Esophagus squamous epithelium (tissue), 5 donors: Measurements from ENCODE around the gene MICAL3. TPM values are rescaled to one million over a fixed set of nuclear protein-coding genes. Genes with fewer than 3 reads are reported as not detected.
A peak's percentile ranks its signal among the peaks of the same experiment; 100 is the strongest.

Experiments used
- DNase-seq: peaks from one replicate; lab custom pipeline; 2025; lab: John Stamatoyannopoulos, UW
- H3K27ac ChIP-seq, 4 donors: fragments of 200-600 bp; sonication (generic); one replicate each; pipeline ENCODE4 v1.5.1; 2016 to 2019; ENCODE audit warnings: mild to moderate bottlenecking in 1 of 4
- H3K27me3 ChIP-seq, 4 donors: fragments of 200-600 bp; sonication (generic); 1 replicate in 3 of 4; 2 replicates in 1 of 4; pipeline versions ENCODE4 v1.5.1 to v1.6.0; 2017 to 2021; ENCODE audit warnings: antibody characterized with exemption in 1 of 4
- H3K36me3 ChIP-seq, 3 donors: fragments of 200-600 bp; sonication (generic); one replicate each; pipeline ENCODE4 v1.5.1; 2016 to 2019
- H3K4me1 ChIP-seq, 3 donors: fragments of 200-600 bp; sonication (generic); one replicate each; pipeline ENCODE4 v1.5.1; 2017 to 2019
- H3K4me3 ChIP-seq, 4 donors: fragments of 200-600 bp; sonication (generic); 1 replicate in 3 of 4; 2 replicates in 1 of 4; pipeline ENCODE4 v1.5.1; 2016 to 2019; ENCODE audit warnings: mild to moderate bottlenecking in 2 of 4, moderate library complexity in 1 of 4
- H3K9me3 ChIP-seq, 3 donors: fragments of 200-600 bp; sonication (generic); one replicate each; pipeline ENCODE4 v1.5.1; 2016 to 2019
- POLR2A ChIP-seq, 4 donors: fragments of 450-650 bp; IDR thresholded peaks; one replicate each; pipeline ENCODE4 v1.6.1; 2017; ENCODE audit warnings: antibody characterized with exemption in 4 of 4, mild to moderate bottlenecking in 4 of 4, moderate library complexity in 3 of 4
- WGBS, 2 donors: methylation state at CpG; one replicate each; pipeline ENCODE4 v1.1.5; 2018; 5-methylcytosine and 5-hydroxymethylcytosine counted together
- intact Hi-C: fragments of 100-400 bp; cut with DNase I; formaldehyde crosslinking; loops from one replicate; pipeline ENCODE4 v1.15.0; 2022
- total RNA-seq, 4 donors: library from RNA; depleted of rRNA; stranded (reverse); fragments of >200 nt; gene quantifications; one replicate each; pipeline ENCODE4 v1.1.0, GENCODE V29; 2016
- TF ChIP-seq, protein P1 (sequence below), 6 experiments: fragments of 450-650 bp in 4 of 6; fragments of 200-600 bp in 2 of 6; sonication (generic) in 2 of 6; IDR thresholded peaks; one replicate each; pipeline ENCODE4 v1.5.1; 2016 to 2019; ENCODE audit warnings: antibody characterized with exemption in 6 of 6, mild to moderate bottlenecking in 4 of 6, moderate library complexity in 4 of 6
- donor health status: DM: yes; HTN: yes; CAD: no.

MICAL3 gene
- total RNA-seq, 4 donors from 2014 or later: 11.2 to 30.9 (median 15.9) TPM

DNA sequence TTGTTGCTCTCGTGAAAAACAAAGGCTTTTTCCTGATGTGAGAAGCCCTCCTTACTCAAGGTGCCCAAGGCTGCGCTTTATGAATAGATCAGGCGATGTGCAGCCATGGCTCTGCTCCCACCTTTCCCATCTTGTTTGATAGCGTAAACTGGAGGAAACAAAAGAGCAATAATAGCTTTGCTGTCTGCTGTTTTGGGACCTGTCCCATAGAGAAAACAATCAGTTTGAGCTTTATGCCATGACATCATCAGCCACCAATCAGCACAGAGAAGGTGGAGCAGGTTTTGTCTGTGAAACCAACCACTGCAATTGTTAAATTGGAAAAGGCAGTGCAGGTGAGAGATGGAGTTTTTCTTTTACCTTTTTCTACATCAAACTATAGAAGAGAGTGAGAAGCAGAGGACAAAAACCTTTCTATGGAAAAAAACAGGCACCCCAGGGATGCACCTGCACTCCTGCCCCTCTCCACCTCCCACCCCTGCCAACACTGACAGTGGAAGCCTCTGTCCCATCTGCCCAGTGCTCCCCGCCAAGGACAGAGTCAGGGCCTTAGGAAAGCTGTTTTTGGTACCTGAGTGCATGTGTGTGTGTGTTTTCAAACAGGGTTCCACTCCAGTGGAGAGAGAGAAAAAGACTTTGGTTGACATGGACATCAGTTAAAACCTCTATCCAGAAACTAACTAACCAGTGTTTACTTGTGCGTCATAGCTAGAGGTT, 80.7 kb downstream of the MICAL3 start:
- intact Hi-C loops: no loop called here
- TF ChIP-seq POLR2A (IDR thresholded peaks at IDR 0.05): no peak
- TF ChIP-seq, protein P1, sequence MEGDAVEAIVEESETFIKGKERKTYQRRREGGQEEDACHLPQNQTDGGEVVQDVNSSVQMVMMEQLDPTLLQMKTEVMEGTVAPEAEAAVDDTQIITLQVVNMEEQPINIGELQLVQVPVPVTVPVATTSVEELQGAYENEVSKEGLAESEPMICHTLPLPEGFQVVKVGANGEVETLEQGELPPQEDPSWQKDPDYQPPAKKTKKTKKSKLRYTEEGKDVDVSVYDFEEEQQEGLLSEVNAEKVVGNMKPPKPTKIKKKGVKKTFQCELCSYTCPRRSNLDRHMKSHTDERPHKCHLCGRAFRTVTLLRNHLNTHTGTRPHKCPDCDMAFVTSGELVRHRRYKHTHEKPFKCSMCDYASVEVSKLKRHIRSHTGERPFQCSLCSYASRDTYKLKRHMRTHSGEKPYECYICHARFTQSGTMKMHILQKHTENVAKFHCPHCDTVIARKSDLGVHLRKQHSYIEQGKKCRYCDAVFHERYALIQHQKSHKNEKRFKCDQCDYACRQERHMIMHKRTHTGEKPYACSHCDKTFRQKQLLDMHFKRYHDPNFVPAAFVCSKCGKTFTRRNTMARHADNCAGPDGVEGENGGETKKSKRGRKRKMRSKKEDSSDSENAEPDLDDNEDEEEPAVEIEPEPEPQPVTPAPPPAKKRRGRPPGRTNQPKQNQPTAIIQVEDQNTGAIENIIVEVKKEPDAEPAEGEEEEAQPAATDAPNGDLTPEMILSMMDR (IDR thresholded peaks at IDR 0.05): no peak
- 61 to 83% methylated on average over 6 of the region's 6 CpGs for WGBS, 2 donors
- H3K36me3 ChIP-seq: no peaks in the 10 kb centered on the region
- no peak for DNase-seq
- no peaks in the 10 kb centered on the region for H3K27me3 ChIP-seq
- no peaks in the 10 kb centered on the region for H3K9me3 ChIP-seq
- H3K27ac ChIP-seq: peak overlapping the region in 2 of 4 donors; percentile 10 to 73
- peaks cover 34 to 85% (median 34%) of the 10 kb centered on the region in 3 donors for H3K4me1 ChIP-seq
- H3K4me3 ChIP-seq: no peak overlapping the region

DNA sequence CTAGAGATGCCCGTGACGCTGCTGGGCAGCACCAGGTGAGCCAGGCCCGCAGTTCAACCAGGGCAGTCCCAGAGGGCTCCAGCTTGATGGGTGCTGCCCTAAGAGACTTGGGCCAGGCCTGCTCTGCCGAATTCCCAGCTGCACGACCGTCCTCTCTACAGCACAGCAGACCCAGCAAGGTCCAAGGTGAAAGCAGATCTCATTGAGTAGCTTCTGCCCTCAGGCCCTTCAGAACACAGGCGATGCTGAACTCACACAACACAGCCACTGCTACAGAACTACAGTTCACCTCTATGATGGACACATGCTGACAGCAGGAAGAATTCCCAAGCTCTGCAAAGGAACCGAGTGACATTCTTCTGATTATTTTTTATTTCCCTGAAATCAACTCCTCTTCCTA, 81.6 kb downstream of the MICAL3 start:
- Histone ChIP-seq H3K4me3 (no peak overlapping the region), H3K36me3 (no peaks in the 10 kb centered on the region), H3K9me3 (no peaks in the 10 kb centered on the region), H3K4me1 (peaks cover 34 to 84% (median 39%) of the 10 kb centered on the region in 3 donors), H3K27me3 (no peaks in the 10 kb centered on the region), H3K27ac (peak overlapping the region in 1 of 4 donors; percentile 40)
- WGBS, 2 donors: 82 to 96% methylated on average over 2 to 4 of the region's 8 CpGs
- intact Hi-C loops: no loop called here
- TF ChIP-seq, protein P1 (IDR thresholded peaks at IDR 0.05): no peak
- TF ChIP-seq POLR2A (IDR thresholded peaks at IDR 0.05): no peak
- DNase-seq: no peak

DNA sequence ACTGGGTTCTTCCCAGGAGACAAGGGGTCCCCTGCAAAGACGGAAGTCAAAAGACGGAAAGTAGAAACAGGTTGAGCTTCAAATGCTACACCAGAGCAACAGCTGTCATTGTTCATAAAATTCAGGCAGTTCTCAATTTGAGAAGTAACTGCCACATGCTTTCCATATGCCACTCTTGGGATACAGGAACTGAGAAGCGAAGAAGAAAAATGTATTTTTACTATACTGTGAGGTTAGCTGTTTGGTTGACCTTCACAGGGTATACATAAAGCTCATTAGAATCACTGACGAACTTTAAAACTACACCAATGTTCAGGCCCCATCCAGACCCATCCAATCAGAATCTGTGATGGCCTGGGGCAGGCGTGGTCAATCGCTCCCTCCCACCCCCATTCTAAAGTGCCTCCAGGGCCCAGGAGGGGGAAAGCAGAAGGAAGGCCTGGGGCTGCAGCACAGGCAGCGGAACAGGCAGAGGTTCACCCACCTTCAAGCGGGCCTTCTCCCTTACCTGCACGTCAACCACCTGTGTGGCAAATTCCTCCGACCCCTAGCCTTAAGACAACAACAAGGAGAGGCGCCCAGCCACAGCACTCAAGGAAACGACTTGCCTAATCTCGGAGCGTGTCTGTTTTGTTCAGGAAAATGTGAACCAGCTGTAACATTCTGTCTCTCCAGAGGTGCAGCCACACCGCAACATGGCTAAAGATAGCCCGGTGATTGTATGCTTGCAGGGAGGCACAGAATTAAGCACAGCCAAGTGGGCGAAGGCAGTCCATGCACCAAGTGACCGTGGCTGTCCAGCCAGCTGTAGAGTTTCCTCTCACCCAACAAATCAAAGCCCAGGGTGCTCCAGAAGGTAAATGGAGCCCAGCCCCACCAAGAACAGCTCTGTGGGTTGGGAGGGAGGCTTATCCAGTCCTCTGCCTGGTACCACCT, 82.6 kb downstream of the MICAL3 start:
- no peaks in the 10 kb centered on the region for H3K27me3 ChIP-seq
- TF ChIP-seq, protein P1 (IDR thresholded peaks at IDR 0.05): no peak
- no peak for TF ChIP-seq POLR2A (IDR thresholded peaks at IDR 0.05)
- intact Hi-C loops: no loop called here
- H3K4me1 ChIP-seq: peaks cover 26 to 74% (median 32%) of the 10 kb centered on the region in 3 donors
- no peak overlapping the region for H3K4me3 ChIP-seq
- DNase-seq: no peak
- WGBS, 2 donors: 88% methylated on average over 11 to 13 of the region's 18 CpGs
- no peak overlapping the region for H3K27ac ChIP-seq
- H3K36me3 ChIP-seq: no peaks in the 10 kb centered on the region
- H3K9me3 ChIP-seq: no peaks in the 10 kb centered on the region

DNA sequence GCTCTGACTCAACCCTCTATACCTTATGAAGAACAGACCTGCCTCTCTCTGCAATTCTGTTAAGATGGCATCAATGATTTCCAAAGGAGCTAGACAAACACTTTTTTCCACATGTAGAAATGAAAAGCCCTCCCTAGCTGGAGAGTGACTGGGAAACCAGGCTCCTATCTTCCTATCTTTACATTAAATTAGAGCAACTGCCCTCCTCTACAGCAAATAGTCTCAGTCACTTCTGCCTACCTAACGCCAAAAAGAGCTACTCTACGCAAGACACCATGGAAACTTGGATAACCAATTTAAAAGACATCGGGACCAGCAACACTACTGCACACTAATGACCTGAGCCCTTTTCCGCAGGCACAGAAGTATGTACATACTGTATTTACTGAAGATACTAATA, 84.8 kb downstream of the MICAL3 start:
- H3K4me1 ChIP-seq: peaks cover 8 to 52% (median 17%) of the 10 kb centered on the region in 3 donors
- no peaks in the 10 kb centered on the region for H3K9me3 ChIP-seq
- no peak overlapping the region for H3K27ac ChIP-seq
- DNase-seq: no peak
- H3K27me3 ChIP-seq: no peaks in the 10 kb centered on the region
- 73 to 75% methylated on average over 4 of the region's 4 CpGs for WGBS, 2 donors
- intact Hi-C loops: no loop called here
- H3K4me3 ChIP-seq: no peak overlapping the region
- H3K36me3 ChIP-seq: no peaks in the 10 kb centered on the region
- TF ChIP-seq POLR2A (IDR thresholded peaks at IDR 0.05): no peak
- TF ChIP-seq, protein P1 (IDR thresholded peaks at IDR 0.05): no peak

DNA sequence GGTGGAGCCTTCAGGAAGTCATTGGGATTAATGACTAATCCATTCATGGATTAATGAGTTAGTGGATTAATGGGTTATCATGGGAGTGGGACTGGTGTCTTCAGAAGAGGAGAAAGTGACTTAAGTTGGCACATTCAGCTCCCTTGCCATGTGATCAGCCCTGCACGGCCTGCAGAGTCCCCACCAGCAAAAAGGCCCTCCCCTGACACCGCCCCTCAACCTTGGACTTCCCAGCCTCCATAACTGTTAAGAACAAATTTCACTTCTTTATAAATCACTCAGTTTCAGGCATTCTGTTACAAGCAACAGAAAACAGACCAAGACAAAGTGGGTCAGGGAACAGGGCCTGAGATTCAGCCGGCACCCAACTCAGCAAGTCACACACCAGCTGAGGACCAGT, 85.3 kb downstream of the MICAL3 start:
- peak overlapping the region in 2 of 4 donors; percentile 3 to 11 for H3K27ac ChIP-seq
- H3K4me3 ChIP-seq: no peak overlapping the region
- no peak for DNase-seq
- no peaks in the 10 kb centered on the region for H3K36me3 ChIP-seq
- intact Hi-C loops: no loop called here
- H3K4me1 ChIP-seq: peaks cover 8 to 47% (median 17%) of the 10 kb centered on the region in 3 donors
- no peak for TF ChIP-seq POLR2A (IDR thresholded peaks at IDR 0.05)
- TF ChIP-seq, protein P1 (IDR thresholded peaks at IDR 0.05): no peak
- WGBS, 2 donors: 85 to 88% methylated on average over 2 to 3 of the region's 3 CpGs
- no peaks in the 10 kb centered on the region for H3K9me3 ChIP-seq
- no peaks in the 10 kb centered on the region for H3K27me3 ChIP-seq
